Measurements from ENCODE around the gene BRINP2. TPM values are rescaled to one million over a fixed set of nuclear protein-coding genes. Genes with fewer than 3 reads are reported as not detected.

Gene BRINP2
- polyA plus RNA-seq, 1 donor (not counting 4 experiments of a cell fraction or from before 2014, with no cell fraction given), result not detected

GRCh38 chr1:177236962-177237361 lies 66.2 kb downstream of the BRINP2 start:
- DNase-seq (ENCODE audit: low read depth, low spot score) (no peak), FAIRE-seq (no peak)
- dilution Hi-C loops (cut with MboI; ENCODE audit: extremely low pct_ligation_motif_present, low sequenced_read_pairs), result no loop called here
- Histone ChIP-seq H3K27ac (ENCODE audit: control insufficient read depth, insufficient read depth, low read length) (no peak overlapping the region), H3K79me2 (ENCODE audit: control insufficient read depth, insufficient read depth, low read length) (no peaks in the 10 kb centered on the region), H2AFZ (ENCODE audit: control insufficient read depth, low read length) (no peak overlapping the region), H3K4me1 (ENCODE audit: control insufficient read depth, extremely low read depth, insufficient read depth, low read length) (no peaks in the 10 kb centered on the region), H3K36me3 (ENCODE audit: control insufficient read depth in 2 of 2, extremely low read depth in 1 of 2, insufficient read depth in 2 of 2, low read length in 2 of 2) (no peaks in the 10 kb centered on the region), H3K9me1 (ENCODE audit: control insufficient read depth, extremely low read depth, insufficient read depth, low read length) (no peaks in the 10 kb centered on the region), H3K27me3 (ENCODE audit: control insufficient read depth, extremely low read depth, insufficient read depth, low read length) (no peaks in the 10 kb centered on the region), H3K9ac (ENCODE audit: control insufficient read depth, extremely low read depth, insufficient read depth, low read length) (no peak overlapping the region), H4K20me1 (ENCODE audit: control insufficient read depth, extremely low read depth, insufficient read depth, low read length) (no peaks in the 10 kb centered on the region), H3K4me3 (ENCODE audit: control insufficient read depth in 2 of 3, extremely low read depth in 1 of 3, insufficient read depth in 2 of 3, low read depth in 1 of 3, low read length in 3 of 3) (no peak overlapping the region), H3K4me2 (ENCODE audit: control insufficient read depth, extremely low read depth, insufficient read depth, low read depth, low read length) (no peak overlapping the region), H3K9me3 (ENCODE audit: control insufficient read depth, low read depth, low read length) (no peaks in the 10 kb centered on the region)
- TF ChIP-seq, protein P1, sequence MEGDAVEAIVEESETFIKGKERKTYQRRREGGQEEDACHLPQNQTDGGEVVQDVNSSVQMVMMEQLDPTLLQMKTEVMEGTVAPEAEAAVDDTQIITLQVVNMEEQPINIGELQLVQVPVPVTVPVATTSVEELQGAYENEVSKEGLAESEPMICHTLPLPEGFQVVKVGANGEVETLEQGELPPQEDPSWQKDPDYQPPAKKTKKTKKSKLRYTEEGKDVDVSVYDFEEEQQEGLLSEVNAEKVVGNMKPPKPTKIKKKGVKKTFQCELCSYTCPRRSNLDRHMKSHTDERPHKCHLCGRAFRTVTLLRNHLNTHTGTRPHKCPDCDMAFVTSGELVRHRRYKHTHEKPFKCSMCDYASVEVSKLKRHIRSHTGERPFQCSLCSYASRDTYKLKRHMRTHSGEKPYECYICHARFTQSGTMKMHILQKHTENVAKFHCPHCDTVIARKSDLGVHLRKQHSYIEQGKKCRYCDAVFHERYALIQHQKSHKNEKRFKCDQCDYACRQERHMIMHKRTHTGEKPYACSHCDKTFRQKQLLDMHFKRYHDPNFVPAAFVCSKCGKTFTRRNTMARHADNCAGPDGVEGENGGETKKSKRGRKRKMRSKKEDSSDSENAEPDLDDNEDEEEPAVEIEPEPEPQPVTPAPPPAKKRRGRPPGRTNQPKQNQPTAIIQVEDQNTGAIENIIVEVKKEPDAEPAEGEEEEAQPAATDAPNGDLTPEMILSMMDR (optimal IDR thresholded peaks at IDR 0.05 in 1 of 3, IDR thresholded peaks at IDR 0.05 in 1 of 3, conservative IDR thresholded peaks at IDR 0.05 in 1 of 3; ENCODE audit: extremely low read depth in 1 of 3, insufficient read depth in 2 of 3, low read length in 3 of 3), result no peak

DNA sequence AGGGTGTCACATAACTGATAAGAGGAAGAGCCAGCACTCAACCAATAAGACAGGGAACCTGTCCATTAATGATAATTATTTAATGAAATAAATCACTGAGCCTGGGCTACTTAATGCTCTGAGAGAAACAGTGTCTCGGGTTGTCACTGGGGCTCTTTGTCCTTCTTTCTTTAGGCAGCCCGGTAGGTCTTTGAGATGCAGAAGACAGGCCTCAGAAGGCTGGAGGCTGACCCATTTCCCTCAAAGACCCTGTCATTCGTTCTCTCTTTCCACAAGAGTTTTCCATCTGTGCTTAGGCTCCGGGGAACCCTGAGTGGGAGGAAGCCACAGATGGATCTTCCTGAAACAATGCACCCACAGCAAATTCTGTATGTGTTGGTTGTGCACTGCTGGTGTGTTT lies 68.2 kb downstream of the BRINP2 start:
- no peaks in the 10 kb centered on the region for H3K36me3 ChIP-seq (ENCODE audit: control insufficient read depth in 2 of 2, extremely low read depth in 1 of 2, insufficient read depth in 2 of 2, low read length in 2 of 2)
- no peak overlapping the region for H2AFZ ChIP-seq (ENCODE audit: control insufficient read depth, low read length)
- H3K9ac ChIP-seq (ENCODE audit: control insufficient read depth, extremely low read depth, insufficient read depth, low read length), result no peak overlapping the region
- no peaks in the 10 kb centered on the region for H4K20me1 ChIP-seq (ENCODE audit: control insufficient read depth, extremely low read depth, insufficient read depth, low read length)
- H3K9me3 ChIP-seq (ENCODE audit: control insufficient read depth, low read depth, low read length), result no peaks in the 10 kb centered on the region
- DNase-seq (ENCODE audit: low read depth, low spot score) (no peak), FAIRE-seq (no peak)
- no peaks in the 10 kb centered on the region for H3K79me2 ChIP-seq (ENCODE audit: control insufficient read depth, insufficient read depth, low read length)
- no peaks in the 10 kb centered on the region for H3K4me1 ChIP-seq (ENCODE audit: control insufficient read depth, extremely low read depth, insufficient read depth, low read length)
- dilution Hi-C loops (cut with MboI; ENCODE audit: extremely low pct_ligation_motif_present, low sequenced_read_pairs), result no loop called here
- H3K4me2 ChIP-seq (ENCODE audit: control insufficient read depth, extremely low read depth, insufficient read depth, low read depth, low read length), result no peak overlapping the region
- no peak overlapping the region for H3K4me3 ChIP-seq (ENCODE audit: control insufficient read depth in 2 of 3, extremely low read depth in 1 of 3, insufficient read depth in 2 of 3, low read depth in 1 of 3, low read length in 3 of 3)
- no peaks in the 10 kb centered on the region for H3K9me1 ChIP-seq (ENCODE audit: control insufficient read depth, extremely low read depth, insufficient read depth, low read length)
- H3K27ac ChIP-seq (ENCODE audit: control insufficient read depth, insufficient read depth, low read length), result no peak overlapping the region
- H3K27me3 ChIP-seq (ENCODE audit: control insufficient read depth, extremely low read depth, insufficient read depth, low read length), result no peaks in the 10 kb centered on the region
- no peak for TF ChIP-seq EZH2 (IDR thresholded peaks at IDR 0.05; ENCODE audit: low read length)
- TF ChIP-seq, protein P1 (optimal IDR thresholded peaks at IDR 0.05 in 1 of 3, IDR thresholded peaks at IDR 0.05 in 1 of 3, conservative IDR thresholded peaks at IDR 0.05 in 1 of 3; ENCODE audit: extremely low read depth in 1 of 3, insufficient read depth in 2 of 3, low read length in 3 of 3), result no peak

All from keratinocyte (primary cell).